ENCODE data around the gene PLA2R1. TPM values are rescaled to one million over a fixed set of nuclear protein-coding genes. Genes with fewer than 3 reads are reported as not detected.

The PLA2R1 gene
- total and polyA plus RNA-seq, 9 donors = 9.9 to 33.8 (median 20.4) TPM

GRCh38 chr2:160034396-160034795 is 28.0 kb downstream of the PLA2R1 start:
- no peak overlapping the region for H3K27ac ChIP-seq
- TF ChIP-seq EP300 (IDR thresholded peaks at IDR 0.05) = no peak
- WGBS, 3 donors = 88 to 100% (median 96%) methylated on average over 6 of the region's 6 CpGs
- no peak for DNase-seq
- no peak overlapping the region for H3K4me3 ChIP-seq
- intact Hi-C loops (cut with DNase I) = no loop called here
- no peaks in the 10 kb centered on the region for H3K36me3 ChIP-seq
- no peaks in the 10 kb centered on the region for H3K9me3 ChIP-seq
- peaks cover under 1% of the 10 kb centered on the region for H3K4me1 ChIP-seq (ENCODE audit: insufficient read depth)
- H3K27me3 ChIP-seq = no peaks in the 10 kb centered on the region

DNA sequence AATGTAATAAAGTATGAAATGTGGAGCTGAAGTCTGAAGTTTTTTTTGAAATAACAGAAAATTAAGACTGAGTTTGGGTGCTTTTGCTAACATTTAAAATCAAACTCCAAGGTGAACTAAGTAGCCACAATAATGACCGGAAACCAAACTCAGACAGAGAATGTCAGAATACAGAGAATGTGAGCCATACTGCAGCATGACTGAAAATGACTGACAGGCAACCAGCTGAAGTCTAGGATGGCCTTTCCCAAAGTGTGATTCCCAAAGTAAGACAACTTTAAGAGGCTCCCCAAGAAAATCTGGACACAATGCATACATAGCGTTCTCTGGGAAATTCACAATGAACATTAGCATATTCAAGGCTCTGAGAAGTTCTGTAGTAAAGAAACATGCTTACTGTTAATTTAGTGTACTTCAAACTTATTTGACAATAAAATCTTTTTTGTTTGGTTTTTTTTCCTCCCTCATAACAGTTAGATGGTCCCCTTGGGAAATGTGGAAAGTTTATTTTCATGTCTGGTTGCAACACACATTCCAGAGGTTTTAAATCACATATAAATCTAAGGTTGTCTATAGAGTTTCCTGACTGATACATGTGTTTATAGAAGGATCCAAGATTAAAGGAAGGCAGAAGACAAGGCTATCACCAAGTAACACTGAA is 28.6 kb downstream of the PLA2R1 start:
- Histone ChIP-seq H3K36me3 (no peaks in the 10 kb centered on the region), H3K9me3 (no peaks in the 10 kb centered on the region), H3K4me3 (no peak overlapping the region), H3K27ac (no peak overlapping the region), H3K27me3 (no peaks in the 10 kb centered on the region), H3K4me1 (ENCODE audit: insufficient read depth) (peaks cover 4% of the 10 kb centered on the region)
- intact Hi-C loops (cut with DNase I) = no loop called here
- WGBS, 3 donors = 86 to 93% (median 91%) methylated on average over 2 of the region's 2 CpGs
- no peak for DNase-seq
- TF ChIP-seq, protein P1, sequence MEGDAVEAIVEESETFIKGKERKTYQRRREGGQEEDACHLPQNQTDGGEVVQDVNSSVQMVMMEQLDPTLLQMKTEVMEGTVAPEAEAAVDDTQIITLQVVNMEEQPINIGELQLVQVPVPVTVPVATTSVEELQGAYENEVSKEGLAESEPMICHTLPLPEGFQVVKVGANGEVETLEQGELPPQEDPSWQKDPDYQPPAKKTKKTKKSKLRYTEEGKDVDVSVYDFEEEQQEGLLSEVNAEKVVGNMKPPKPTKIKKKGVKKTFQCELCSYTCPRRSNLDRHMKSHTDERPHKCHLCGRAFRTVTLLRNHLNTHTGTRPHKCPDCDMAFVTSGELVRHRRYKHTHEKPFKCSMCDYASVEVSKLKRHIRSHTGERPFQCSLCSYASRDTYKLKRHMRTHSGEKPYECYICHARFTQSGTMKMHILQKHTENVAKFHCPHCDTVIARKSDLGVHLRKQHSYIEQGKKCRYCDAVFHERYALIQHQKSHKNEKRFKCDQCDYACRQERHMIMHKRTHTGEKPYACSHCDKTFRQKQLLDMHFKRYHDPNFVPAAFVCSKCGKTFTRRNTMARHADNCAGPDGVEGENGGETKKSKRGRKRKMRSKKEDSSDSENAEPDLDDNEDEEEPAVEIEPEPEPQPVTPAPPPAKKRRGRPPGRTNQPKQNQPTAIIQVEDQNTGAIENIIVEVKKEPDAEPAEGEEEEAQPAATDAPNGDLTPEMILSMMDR (IDR thresholded peaks at IDR 0.05) = no peak
- TF ChIP-seq EP300 (IDR thresholded peaks at IDR 0.05) = no peak
- TF ChIP-seq POLR2A (IDR thresholded peaks at IDR 0.05) = no peak

DNA sequence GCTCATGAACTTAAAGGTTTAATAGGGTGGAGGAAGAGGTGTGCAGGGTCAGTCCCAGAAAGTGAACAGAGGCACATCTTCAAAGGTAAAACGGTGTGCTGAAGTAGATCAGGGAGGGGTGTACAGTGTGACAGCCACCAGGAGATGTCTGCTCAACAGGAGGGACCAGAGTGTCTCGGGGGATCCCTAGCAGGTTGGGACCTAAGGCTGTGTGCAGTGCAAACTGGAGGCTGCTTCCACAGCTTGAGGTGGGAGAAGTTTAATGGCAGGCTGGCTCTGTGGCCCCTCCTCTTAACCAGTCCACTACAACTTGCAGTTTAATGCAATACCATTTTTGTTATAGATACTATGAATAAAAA is 33.2 kb downstream of the PLA2R1 start:
- 70 to 97% (median 93%) methylated on average over 1 to 2 of the region's 2 CpGs for WGBS, 3 donors
- H3K9me3 ChIP-seq = no peaks in the 10 kb centered on the region
- intact Hi-C loops (cut with DNase I) = no loop called here
- peak overlapping the region in 1 of 2 donors; percentile 28 for H3K27ac ChIP-seq
- TF ChIP-seq EP300 (IDR thresholded peaks at IDR 0.05) (no peak), POLR2A (IDR thresholded peaks at IDR 0.05) (no peak)
- TF ChIP-seq, protein P1 (IDR thresholded peaks at IDR 0.05) = no peak
- no peaks in the 10 kb centered on the region for H3K27me3 ChIP-seq
- H3K36me3 ChIP-seq = no peaks in the 10 kb centered on the region
- DNase-seq = no peak
- H3K4me1 ChIP-seq (ENCODE audit: insufficient read depth) = peaks cover 6% of the 10 kb centered on the region
- H3K4me3 ChIP-seq = no peak overlapping the region

- TF ChIP-seq, protein P1 (IDR thresholded peaks at IDR 0.05) = no peak
- TF ChIP-seq EP300 (IDR thresholded peaks at IDR 0.05) = no peak
- no peak for TF ChIP-seq POLR2A (IDR thresholded peaks at IDR 0.05)
- no peak for DNase-seq
- H3K9me3 ChIP-seq = no peaks in the 10 kb centered on the region
- intact Hi-C loops (cut with DNase I) = no loop called here
- no peaks in the 10 kb centered on the region for H3K36me3 ChIP-seq
- peak overlapping the region in 1 of 2 donors; percentile 28 for H3K27ac ChIP-seq
- H3K27me3 ChIP-seq = no peaks in the 10 kb centered on the region
- H3K4me1 ChIP-seq (ENCODE audit: insufficient read depth) = peaks cover 6% of the 10 kb centered on the region
- H3K4me3 ChIP-seq = no peak overlapping the region
- 10 to 22% (median 22%) methylated on average over 10 of the region's 10 CpGs for WGBS, 3 donors
Observed at GRCh38 chr2:160028431-160029269, 33.8 kb downstream of the PLA2R1 start.

GRCh38 chr2:160022162-160022561 is 40.3 kb downstream of the PLA2R1 start:
- WGBS, 3 donors = 94 to 100% (median 98%) methylated on average over 1 of the region's 1 CpG
- TF ChIP-seq POLR2A (IDR thresholded peaks at IDR 0.05) = no peak
- no peak for TF ChIP-seq EP300 (IDR thresholded peaks at IDR 0.05)
- TF ChIP-seq, protein P1 (IDR thresholded peaks at IDR 0.05) = no peak
- H3K4me3 ChIP-seq = no peak overlapping the region
- H3K4me1 ChIP-seq (ENCODE audit: insufficient read depth) = no peaks in the 10 kb centered on the region
- H3K27ac ChIP-seq = no peak overlapping the region
- no peaks in the 10 kb centered on the region for H3K36me3 ChIP-seq
- no peaks in the 10 kb centered on the region for H3K9me3 ChIP-seq
- intact Hi-C loops (cut with DNase I) = no loop called here
- no peaks in the 10 kb centered on the region for H3K27me3 ChIP-seq
- DNase-seq = no peak

Data from ovary (tissue), 9 donors.